HG03378 (cell line): Measurements from ENCODE around the gene OSCAR.

ENCODE experiments used
- ATAC-seq: cut with Tn5 transposase; IDR thresholded peaks from one replicate; pipeline ENCODE4 v1.9.1; 2021; ENCODE audit warnings: mild to moderate bottlenecking, moderate library complexity; ENCODE audit not compliant: unreplicated experiment

The OSCAR gene, protein sequence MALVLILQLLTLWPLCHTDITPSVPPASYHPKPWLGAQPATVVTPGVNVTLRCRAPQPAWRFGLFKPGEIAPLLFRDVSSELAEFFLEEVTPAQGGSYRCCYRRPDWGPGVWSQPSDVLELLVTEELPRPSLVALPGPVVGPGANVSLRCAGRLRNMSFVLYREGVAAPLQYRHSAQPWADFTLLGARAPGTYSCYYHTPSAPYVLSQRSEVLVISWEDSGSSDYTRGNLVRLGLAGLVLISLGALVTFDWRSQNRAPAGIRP

DNA sequence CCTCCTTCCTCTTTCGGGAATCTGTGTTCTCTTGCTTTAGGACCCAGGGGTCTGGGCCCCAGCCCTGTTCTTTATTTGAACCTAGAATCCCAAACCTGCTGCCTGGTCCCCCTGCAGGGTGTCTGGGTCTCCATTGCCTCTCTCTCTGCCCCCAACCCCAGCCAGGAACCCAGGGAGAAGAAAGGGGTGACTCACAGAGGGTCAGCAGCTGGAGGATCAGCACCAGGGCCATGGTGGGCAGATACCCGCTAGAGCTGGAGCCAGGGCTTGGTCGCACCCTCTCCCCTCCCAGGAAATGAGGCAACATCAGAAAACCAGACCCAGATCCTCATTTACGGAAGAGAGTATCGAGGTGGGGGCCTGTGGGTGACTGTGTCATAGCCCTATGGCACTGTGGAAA is at the start of gene OSCAR:
Gene OSCAR (minus strand): TSS at position 243 of the 400 bp plus-strand sequence. CDS start 11 bp downstream, at position 232.
- ATAC-seq, result no peak

DNA sequence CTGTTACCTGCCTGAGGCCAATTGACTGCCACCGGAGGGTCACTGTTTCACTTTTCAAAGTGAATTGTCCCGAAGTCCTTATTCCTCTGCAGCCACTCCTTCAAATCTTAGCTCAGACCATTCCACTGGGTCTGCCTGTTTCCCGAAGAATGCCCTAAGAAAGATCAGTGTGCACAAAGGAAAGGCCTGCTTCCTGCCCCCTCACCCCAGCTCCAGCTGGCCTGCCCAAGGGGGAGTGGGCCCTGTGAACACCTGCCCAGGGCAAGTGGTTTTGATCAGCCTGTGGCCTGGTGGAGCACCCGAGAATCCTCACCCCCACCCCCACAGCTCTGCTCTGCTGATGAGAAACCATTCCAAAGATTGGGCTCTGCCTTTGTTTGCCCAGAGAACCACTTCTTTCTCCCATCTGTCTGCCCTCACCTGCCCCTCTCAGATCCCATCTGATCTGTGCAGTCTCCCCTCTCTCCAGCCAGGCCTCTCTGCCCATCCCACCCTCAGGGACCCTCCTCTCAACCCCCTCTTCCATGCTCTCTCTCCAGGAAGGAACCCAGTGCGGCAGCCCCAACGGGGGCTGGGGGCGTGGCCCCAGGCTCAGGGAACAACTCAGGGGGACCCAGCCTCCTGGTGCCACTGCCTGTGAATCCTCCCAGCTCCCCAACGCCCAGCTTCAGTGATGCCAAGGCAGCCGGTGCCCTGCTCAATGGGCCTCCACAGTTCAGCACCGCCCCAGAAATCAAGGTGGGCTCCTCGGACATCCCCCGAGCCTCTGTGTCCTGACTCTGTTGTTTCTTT is 48.6 kb upstream of the OSCAR start:
- ATAC-seq, result no peak

DNA sequence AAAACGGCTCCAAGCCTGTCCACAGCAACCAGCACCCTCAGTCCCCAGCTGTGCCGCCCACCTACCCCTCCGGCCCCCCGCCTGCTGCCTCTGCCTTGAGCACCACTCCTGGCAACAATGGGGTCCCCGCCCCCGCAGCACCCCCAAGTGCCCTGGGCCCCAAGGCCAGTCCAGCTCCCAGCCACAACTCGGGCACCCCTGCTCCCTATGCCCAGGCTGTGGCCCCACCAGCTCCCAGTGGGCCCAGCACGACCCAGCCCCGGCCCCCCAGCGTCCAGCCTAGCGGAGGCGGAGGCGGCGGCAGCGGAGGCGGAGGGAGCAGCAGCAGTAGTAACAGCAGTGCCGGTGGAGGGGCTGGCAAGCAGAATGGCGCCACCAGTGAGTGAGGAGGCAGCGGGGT is 47.6 kb upstream of the OSCAR start:
- no peak for ATAC-seq

DNA sequence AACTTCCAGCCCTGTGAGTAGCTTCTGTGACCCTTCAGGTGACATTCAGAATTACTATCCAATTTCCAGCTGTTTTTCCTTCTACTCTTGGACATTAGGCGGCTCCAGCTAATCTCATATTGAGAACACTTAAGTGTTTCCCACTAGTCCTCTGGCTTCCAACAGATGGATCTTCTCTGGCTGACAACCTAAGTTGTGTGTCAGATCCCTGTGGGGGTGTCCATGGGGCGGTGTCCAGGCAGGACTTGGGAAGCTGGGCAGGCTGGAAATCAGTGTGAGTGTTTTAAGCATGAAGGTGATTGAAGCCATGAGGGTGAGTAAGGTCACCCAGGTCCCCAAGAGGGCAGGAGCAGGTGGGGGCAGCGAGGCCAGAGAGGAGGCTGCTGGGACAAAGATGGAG is 47.1 kb upstream of the OSCAR start:
- no peak for ATAC-seq

DNA sequence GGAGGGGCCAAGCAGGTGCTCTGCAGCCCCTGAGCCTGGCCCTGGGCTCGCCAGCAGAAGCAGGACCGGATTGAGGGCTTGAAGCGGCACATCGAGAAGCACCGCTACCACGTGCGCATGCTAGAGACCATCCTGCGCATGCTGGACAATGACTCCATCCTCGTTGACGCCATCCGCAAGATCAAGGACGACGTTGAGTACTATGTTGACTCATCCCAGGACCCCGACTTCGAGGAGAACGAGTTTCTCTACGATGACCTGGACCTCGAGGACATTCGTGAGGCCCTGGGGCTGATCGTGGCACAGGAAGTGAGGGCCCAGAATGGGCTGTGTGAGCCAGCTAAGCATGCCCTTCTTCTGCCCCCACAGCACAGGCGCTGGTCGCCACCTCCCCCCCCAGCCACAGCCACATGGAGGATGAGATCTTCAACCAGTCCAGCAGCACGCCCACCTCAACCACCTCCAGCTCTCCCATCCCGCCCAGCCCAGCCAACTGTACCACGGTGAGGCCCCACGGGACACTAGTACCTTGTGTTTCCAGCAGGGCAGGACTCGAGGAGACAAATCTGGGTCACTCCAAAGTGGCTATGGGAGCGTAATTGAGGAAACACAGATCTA is 45.0 kb upstream of the OSCAR start:
- ATAC-seq, result no peak

DNA sequence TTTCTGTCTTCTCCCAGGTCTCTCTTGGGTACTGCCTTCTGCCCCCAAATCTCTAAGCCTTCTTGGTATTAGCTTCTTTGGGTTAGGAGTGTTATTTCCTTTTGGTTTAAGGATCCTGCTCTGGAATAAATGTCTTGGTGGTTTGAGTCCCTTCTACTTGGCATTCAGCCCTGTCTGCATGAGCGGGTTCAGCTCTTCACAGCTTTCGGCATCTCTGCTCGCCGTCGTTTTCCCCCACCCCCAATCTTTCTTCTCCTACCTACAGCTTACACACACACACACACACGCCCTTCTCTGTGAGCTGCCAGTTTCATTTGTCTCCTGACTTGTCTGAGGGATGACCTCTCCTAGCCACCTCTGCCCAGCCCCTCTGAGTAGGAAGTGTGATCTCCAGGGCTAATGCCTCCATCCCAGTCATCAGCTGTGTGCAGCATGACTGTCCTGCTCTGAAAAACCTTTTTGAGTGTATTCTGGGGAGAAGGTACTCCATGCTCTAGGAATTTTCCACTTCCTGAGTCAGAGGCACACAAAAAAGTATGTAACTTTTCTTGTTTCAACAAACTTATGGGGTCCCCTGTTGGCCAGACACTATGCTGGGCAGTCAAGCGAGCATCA is 41.7 kb upstream of the OSCAR start:
- no peak for ATAC-seq

DNA sequence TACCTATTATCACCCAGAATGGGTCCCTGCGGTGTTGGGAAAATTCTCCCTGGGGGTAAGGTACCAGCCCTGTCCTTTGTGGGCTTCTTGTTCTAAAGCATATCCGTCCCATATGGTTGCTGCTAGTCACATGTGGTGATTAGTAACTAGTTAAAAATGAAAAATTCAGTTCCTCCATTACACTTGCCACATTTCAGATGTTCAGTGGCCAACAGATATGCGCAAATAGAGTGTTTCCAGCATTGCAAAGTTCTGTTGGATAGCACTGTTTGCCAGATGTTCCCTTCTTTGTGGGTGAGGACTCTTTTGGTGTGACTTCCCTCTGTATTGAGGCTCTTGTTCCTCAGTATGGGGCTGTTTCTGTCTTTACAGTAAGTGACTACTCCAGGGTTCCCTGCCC is 40.8 kb upstream of the OSCAR start:
- ATAC-seq, result no peak

DNA sequence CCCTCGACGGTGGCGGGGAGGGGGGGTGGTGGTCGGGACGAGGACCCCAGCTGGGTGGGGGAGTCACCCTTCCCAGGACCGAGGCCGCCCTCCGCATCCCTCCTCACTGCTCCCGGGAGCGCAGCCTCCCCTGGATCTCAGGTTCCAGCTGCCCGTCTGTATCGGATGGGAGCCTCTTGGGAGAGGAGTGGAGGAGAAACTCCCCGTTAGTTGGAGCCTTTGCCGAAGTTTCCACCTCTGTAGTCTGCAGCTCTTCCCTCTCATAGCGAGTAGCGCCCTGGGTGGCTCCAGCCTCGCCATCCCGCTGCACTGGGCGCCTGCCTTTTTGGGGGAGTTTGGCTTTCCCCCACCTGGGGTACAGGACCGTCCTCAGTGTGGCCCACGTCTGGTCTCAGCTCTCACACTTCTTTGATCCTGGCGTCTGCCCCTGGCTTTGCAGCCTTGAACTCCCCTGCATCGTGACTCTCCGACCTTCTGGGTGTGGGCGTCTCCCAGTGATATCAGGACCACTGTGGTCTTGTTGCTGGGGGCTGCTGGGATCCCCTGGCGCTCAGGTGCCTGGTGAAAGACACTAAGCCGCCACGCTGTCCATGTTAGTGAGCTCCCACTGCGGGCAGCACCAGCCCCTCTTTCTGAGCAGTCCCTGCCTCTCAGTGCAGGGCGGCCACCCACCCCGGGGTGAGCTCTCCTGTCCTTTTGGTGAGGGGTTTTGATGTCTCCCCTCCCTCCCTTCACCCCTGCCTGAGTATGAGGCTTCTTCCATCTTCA is 38.1 kb upstream of the OSCAR start:
- no peak for ATAC-seq

DNA sequence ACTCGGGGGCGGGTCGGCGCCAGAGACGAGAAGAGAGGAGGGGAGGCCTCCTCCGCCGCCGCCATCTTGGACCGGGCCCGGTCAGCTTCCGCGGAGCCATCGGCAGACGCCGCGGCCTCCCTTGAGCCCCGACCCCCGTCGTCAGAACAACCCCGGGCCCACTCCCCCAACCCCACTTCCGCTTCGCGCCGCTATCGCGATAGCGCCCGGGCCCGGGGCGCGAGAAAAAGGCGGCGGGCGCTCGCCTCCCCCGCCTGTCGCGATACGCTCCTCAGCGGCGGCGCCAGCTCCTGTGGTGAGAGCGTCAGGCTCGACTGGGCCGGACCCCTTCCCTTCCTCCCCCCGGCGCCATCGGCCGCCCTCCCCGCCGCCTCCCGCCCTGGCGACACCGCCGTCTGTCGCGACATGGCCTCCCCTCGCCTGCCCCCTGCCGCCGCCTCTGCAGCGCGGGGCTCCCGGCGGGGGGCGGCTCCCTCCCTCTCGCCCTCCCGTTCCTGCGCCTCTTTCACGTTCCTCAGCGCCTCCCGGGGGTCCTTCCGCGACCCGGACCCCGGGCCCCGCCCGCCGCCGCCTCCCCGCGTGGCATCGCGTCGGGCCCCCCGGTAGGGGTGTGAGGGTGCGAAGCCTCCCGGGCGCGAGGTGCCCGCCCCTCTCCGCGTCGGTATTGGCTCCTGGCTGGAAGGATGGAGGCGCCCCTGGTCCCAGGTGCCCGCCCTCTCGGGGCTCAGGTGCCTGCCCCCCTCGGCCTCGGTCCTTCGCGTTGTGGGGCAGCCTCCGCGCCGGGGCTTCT is 37.3 kb upstream of the OSCAR start, which contains the start of gene CNOT3:
Gene CNOT3 (plus strand): TSS at position 64 of the 790 bp plus-strand sequence. CDS start 5,217 bp downstream, outside the sequence.
- no peak for ATAC-seq

DNA sequence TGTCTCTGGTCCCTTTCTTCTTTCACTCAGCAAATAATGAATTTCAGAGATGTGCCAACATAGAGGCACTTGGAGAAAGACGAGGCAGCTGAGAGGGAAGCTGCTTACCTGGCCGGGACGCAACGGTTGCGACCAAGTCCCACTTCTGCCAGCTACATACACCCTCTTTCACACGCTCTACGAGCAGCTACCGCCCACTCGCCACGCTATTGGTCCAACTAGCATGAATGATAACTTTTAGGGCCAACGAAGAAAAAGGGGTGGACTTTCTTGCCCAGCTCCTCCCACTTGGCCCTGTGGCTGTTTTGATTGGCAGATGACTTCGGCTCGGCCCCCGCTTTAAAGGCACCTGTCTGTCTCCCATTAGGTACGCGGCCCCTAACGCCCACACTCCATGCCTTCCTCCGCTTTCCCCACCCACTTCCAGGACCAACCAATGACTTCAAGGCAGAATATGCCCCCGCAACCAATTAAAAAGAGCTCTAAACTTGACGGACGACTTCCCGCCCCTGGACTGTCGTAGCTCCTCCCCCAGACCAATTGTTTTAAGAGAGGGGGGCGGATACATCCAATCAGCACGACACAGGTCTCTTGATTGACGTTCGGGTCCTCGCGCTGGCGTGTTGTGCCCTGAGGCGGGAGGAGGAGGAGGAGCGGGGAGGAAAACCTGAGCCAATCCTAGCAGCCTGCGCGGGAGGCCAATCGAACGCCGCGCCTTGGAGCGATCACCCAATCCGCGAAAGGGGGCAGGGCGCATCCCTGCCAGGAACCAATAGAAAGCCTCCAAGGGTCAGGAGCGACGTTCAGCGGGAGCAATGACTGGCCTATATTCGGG is 36.5 kb upstream of the OSCAR start:
- peak; percentile 74 for ATAC-seq

DNA sequence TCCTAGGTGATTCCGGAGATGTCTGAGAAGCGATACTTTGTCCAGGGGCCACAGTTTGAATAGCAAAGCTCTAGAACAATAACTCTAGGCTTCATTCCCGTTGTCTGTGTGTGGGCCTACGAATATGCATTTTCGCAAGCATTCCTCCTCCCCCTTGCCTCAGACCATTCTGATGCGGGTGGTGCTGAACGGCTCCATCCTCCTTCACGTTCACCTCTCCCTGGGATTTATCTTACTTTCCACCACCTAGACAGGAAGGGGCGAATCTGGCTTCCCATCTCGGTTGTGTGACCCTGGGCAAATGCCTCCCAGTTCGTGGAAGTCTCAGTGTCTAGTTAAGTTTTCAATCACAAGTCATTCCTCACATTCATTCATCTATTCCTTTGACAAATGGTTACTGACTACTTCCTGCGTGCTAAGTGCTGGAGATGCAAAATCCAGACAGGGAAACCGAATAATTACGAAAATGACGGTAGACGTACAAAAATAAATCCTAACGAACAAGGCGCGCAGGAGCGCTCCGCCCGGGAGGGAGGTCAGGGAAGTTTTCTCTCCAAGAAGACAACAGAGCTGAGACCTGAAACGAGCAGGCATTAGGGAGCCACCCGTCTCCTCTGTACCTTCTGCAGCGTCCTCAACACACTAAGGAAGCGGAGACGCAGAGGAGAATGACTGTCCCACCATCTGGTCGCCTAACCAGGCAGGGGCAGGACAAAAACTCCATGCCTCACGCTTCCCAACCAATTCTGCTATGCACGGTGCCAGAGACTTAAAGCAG is 35.7 kb upstream of the OSCAR start:
- ATAC-seq, result peak; percentile 0

DNA sequence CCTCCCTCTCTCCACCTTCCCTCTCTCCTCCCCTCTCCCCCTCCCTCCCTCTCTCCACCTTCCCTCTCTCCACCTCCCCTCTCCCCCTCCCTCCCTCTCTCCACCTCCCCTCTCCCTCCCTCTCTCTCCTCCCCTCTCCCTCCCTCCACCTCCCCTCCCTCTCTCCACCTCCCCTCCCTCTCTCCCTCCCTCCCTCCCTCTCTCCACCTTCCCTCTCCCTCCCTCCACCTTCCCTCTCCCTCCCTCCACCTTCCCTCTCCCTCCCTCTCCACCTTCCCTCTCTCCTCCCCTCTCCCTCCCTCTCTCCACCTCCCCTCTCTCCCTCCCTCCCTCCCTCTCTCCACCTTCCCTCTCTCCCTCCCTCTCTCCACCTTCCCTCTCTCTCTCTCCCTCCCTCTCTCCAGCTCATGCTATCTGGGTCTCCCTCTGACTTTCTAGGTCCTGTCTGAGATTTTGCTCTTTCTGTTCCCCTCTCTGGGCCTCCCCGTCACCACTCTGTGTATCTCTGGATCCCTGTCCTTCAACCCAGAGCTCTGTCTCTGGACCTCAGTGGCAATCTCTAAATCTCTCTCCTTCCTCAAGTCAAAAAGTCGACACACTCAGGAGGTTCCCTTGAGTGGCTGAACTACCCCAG is 33.5 kb upstream of the OSCAR start:
- no peak for ATAC-seq

DNA sequence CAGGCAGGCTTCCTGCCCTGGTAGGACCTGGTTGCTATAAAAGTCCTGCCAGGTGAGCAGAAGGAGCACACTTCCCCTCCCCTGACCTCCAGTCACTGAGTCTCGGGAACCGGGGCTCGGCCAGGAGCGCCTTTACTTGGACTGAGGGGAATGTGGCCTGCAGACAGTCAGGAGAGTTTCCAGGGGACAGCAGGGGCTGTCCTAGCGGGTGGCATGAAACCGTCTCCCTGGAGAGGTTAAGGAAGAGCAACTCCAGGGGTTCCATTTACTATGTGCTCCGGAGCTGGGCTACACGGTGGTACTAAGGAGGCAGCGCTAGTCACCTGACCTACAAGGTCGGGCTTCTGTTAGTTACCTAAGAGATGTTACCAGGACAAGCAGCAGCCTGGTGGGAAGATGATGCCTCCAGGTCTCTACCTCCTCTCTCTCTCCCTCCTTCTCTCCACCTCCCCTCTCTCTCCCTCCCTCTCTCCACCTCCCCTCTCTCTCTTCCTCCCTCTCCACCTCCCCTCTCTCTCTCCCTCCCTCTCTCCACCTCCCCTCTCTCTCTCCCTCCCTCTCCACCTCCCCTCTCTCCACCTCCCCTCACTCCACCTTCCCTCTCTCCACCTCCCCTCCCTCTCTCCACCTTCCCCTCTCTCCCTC is 32.8 kb upstream of the OSCAR start:
- no peak for ATAC-seq

DNA sequence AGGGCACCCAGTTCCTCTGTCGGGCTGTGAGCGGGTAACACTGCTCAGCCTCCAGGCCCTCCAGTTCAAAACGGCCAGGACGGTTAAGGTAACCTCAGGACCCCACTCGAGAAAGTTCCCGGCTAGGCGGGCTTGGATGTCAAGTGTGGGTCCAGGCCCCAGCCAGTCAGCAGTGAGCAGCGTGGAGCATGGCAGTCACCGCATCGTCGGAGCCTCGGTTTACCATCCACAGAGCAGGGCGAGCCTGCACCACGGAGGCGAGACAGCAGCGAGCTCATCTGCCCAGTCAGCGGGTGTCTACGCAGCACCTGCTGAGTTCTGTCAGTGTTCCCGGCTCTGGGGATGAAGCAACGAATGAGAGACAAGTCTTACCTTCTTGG is 29.0 kb upstream of the OSCAR start:
- ATAC-seq, result no peak

DNA sequence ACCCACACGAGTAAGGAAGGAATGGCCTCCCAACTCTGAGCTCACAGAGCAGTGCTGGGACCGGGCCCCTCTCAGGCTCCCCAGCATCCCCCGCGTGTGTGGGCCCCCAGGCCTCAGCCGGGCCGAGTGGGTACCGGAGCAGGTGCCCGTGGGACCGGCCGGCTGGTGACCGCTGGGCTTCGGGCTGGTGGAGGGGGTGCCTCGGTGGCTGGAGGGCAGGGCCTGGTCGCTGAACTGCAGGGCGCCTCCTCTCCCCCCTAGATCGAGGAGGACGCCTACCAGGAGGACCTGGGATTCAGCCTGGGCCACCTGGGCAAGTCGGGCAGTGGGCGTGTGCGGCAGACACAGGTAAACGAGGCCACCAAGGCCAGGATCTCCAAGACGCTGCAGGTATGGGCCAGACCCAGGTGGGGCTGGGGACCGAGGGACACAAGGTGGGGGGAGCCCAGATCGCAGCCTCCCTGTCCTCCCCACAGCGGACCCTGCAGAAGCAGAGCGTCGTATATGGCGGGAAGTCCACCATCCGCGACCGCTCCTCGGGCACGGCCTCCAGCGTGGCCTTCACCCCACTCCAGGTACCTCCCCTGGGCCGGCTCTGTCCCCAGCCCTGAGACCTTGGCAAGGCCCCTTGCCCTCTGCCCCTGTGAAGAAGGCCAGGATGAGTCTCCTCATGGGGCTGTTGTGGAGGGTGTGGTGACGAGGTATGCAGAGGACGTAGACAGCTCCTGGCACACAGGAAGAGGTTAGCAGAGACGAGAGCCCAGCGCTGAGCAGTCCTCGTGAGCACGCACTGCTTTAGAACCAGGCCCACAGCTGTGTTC is 28.4 kb upstream of the OSCAR start:
- ATAC-seq, result no peak

DNA sequence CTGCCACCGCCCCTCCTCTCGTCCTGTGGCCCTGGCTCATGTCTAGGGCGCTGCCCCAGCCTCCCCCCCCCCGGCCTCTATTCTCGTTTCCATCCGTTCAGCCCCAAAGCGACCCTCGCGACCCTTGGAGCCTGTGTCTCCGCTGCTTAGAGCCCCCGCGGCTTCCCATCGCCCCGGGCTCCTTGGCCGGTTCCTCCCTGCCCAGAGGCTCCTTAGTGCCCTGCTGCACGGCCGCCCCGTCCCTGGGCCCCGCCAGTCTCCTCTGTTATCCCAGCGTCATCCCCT is 27.8 kb upstream of the OSCAR start:
- ATAC-seq, result no peak
